Measurements from ENCODE around the gene SLC38A3.

- TF ChIP-seq CTCF (IDR thresholded peaks at IDR 0.05; ENCODE audit: insufficient read depth, low read length) (no peak), POLR2AphosphoS5 (IDR thresholded peaks at IDR 0.05; ENCODE audit: low read depth) (no peak), GABPA (IDR thresholded peaks at IDR 0.05; ENCODE audit: low read depth) (no peak)
Measured at GRCh38 chr3:50168388-50168787, 36.7 kb upstream of the SLC38A3 start.

Data from HL-60 (cell line).